Activated naive CD4-positive, alpha-beta T cell treated with anti-CD3 and anti-CD28 coated beads, Interleukin-2, amount 50 U/mL, for 24 hours (primary cell): ENCODE results near the gene ATP5MG.
"Not testable (repeated sequence)": the region's sequence is repeated elsewhere in the genome, so short reads cannot be mapped to it uniquely, and the experiment has no call there.

Experiments used
- H3K27ac Mint-ChIP-seq: one replicate; pipeline ENCODE4 v1.8.0; 2021; ENCODE audit warnings: mild to moderate bottlenecking, mixed read lengths
- H3K27me3 Mint-ChIP-seq: one replicate; pipeline ENCODE4 v1.8.0; 2021; ENCODE audit warnings: mixed read lengths
- H3K36me3 Mint-ChIP-seq: one replicate; pipeline ENCODE4 v1.8.0; 2021; ENCODE audit warnings: mixed read lengths
- H3K4me1 Mint-ChIP-seq: one replicate; pipeline ENCODE4 v1.8.0; 2021; ENCODE audit warnings: mixed read lengths
- H3K4me3 Mint-ChIP-seq: one replicate; pipeline ENCODE4 v1.8.0; 2021; ENCODE audit warnings: mild to moderate bottlenecking, mixed read lengths
- H3K9me3 Mint-ChIP-seq: one replicate; pipeline ENCODE4 v1.8.0; 2021; ENCODE audit warnings: mixed read lengths

ATP5MG gene

GRCh38 chr11:118396097-118396501, 5.3 kb upstream of the ATP5MG start:
- Mint-ChIP-seq H3K4me1 (peaks cover 29% of the 10 kb centered on the region), H3K36me3 (peaks cover 9% of the 10 kb centered on the region), H3K27ac (peak overlapping the region; percentile 75), H3K27me3 (no peaks in the 10 kb centered on the region), H3K4me3 (no peak overlapping the region), H3K9me3 (no peaks in the 10 kb centered on the region)

GRCh38 chr11:118397448-118397847, 4.0 kb upstream of the ATP5MG start:
- H3K4me1 Mint-ChIP-seq = peaks cover 41% of the 10 kb centered on the region
- H3K9me3 Mint-ChIP-seq = no peaks in the 10 kb centered on the region
- no peak overlapping the region for H3K4me3 Mint-ChIP-seq
- H3K36me3 Mint-ChIP-seq = peaks cover 18% of the 10 kb centered on the region
- H3K27ac Mint-ChIP-seq = peak overlapping the region; percentile 65
- H3K27me3 Mint-ChIP-seq = no peaks in the 10 kb centered on the region

- peaks cover 48% of the 10 kb centered on the region for H3K4me1 Mint-ChIP-seq
- H3K4me3 Mint-ChIP-seq = peak overlapping the region; percentile 63
- no peaks in the 10 kb centered on the region for H3K27me3 Mint-ChIP-seq
- H3K36me3 Mint-ChIP-seq = peaks cover 18% of the 10 kb centered on the region
- no peaks in the 10 kb centered on the region for H3K9me3 Mint-ChIP-seq
- H3K27ac Mint-ChIP-seq = peak overlapping the region; percentile 100
These were observed 2.4 kb upstream of the ATP5MG start for GRCh38 chr11:118398791-118399559.

GRCh38 chr11:118401880-118402590, 629 bp downstream of the ATP5MG start:
- H3K4me3 Mint-ChIP-seq = peak overlapping the region; percentile 97

DNA sequence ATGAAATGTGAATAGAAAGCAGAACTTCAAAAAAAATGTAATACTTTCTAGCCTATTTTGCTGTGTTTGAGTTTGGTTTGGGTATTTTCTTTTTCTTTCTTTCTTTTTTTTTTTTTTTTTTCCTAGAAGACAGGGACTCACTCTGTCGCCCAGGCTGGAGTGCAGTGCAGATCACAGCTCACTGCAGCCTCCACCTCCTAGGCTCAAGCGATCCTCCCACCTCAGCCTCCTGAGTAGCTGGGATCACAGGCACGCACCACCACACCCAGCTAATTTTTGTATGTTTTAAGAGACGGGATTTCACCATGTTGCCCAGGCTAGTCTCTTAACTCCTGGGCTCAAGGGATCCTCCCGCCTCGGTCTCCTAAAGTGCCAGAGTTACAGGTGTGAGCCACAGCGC, 1.2 kb downstream of the ATP5MG start:
- peak overlapping the region; percentile 97 for H3K4me3 Mint-ChIP-seq
- peaks cover 16% of the 10 kb centered on the region for H3K36me3 Mint-ChIP-seq
- H3K27me3 Mint-ChIP-seq, H3K9me3 Mint-ChIP-seq: not testable (repeated sequence)
- peak overlapping the region; percentile 100 for H3K27ac Mint-ChIP-seq
- H3K4me1 Mint-ChIP-seq = peaks cover 73% of the 10 kb centered on the region

More at GRCh38 chr11:118401880-118402590, 629 bp downstream of the ATP5MG start:
- Mint-ChIP-seq H3K27ac (peak overlapping the region; percentile 100), H3K4me1 (peaks cover 73% of the 10 kb centered on the region), H3K36me3 (peaks cover 16% of the 10 kb centered on the region), H3K9me3 (no peaks in the 10 kb centered on the region), H3K27me3 (no peaks in the 10 kb centered on the region)

- H3K4me3 Mint-ChIP-seq = no peak overlapping the region
- peak overlapping the region; percentile 63 for H3K27ac Mint-ChIP-seq
- H3K36me3 Mint-ChIP-seq = peaks cover 14% of the 10 kb centered on the region
- no peaks in the 10 kb centered on the region for H3K27me3 Mint-ChIP-seq
- H3K4me1 Mint-ChIP-seq = peaks cover 46% of the 10 kb centered on the region
- H3K9me3 Mint-ChIP-seq = no peaks in the 10 kb centered on the region
These were observed 5.3 kb downstream of the ATP5MG start for GRCh38 chr11:118406599-118407166.

GRCh38 chr11:118410055-118410745, 8.8 kb downstream of the ATP5MG start:
- Mint-ChIP-seq H3K9me3 (no peaks in the 10 kb centered on the region), H3K27ac (peak overlapping the region; percentile 0), H3K27me3 (no peaks in the 10 kb centered on the region), H3K36me3 (peaks cover 6% of the 10 kb centered on the region), H3K4me3 (no peak overlapping the region), H3K4me1 (peaks cover 20% of the 10 kb centered on the region)

- H3K4me3 Mint-ChIP-seq = no peak overlapping the region
- H3K27ac Mint-ChIP-seq = no peak overlapping the region
- H3K36me3 Mint-ChIP-seq = peaks cover 6% of the 10 kb centered on the region
- no peaks in the 10 kb centered on the region for H3K27me3 Mint-ChIP-seq
- H3K9me3 Mint-ChIP-seq = no peaks in the 10 kb centered on the region
- peaks cover 8% of the 10 kb centered on the region for H3K4me1 Mint-ChIP-seq
These were observed 10.1 kb downstream of the ATP5MG start for GRCh38 chr11:118411530-118411929.

- Mint-ChIP-seq H3K27ac (no peak overlapping the region), H3K27me3 (no peaks in the 10 kb centered on the region), H3K4me3 (no peak overlapping the region), H3K9me3 (no peaks in the 10 kb centered on the region), H3K36me3 (peaks cover 6% of the 10 kb centered on the region), H3K4me1 (peaks cover 7% of the 10 kb centered on the region)
These were observed 11.5 kb downstream of the ATP5MG start for GRCh38 chr11:118412921-118413320.

DNA sequence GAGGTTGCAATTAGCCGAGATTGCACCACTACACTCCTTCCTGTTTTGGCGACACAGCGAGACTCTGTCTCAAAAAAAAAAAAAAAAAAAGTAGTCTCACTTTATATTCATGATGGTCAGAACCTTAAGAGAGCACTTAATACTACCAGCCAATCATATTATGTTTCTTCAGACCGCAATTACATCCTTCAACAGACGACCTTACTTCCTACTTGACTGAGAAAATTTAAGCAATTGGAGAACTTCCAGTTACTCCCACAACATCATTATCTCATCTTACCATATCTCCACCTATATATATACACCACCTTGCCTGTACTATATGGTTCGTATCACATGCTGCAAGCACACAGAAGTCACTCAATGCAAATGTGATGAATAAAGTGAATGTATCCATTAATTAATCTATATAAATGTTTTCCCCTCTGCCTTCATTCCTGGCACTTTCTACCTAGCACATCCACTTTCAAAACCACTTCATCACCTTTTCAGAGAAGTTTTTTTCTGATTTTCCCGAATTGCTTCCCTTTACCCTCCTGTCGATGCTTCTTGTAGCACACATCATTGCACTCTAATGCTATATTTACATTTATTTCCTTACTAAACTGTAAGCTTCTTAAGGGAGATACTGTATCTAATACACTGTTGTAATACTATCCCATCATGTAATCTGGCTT, 13.8 kb downstream of the ATP5MG start:
- Mint-ChIP-seq H3K4me1 (no peaks in the 10 kb centered on the region), H3K27ac (no peak overlapping the region), H3K27me3 (no peaks in the 10 kb centered on the region), H3K4me3 (no peak overlapping the region), H3K36me3 (no peaks in the 10 kb centered on the region), H3K9me3 (no peaks in the 10 kb centered on the region)

DNA sequence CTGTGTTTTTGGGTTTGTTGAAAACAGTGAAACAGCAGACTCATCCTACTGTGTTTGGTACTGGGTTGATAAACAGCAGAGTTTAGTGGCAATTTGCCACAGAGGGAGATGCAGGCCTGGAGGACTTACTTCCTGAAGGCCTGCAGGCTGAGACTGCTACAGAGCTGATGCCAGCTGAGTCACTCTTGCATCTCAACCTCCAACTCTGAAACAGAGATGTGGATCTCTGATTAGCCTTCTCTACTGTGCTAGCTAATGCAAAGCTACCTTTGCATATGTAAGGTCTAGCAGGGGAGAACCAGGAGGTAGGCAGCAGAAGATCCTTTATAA, 14.3 kb downstream of the ATP5MG start:
- H3K9me3 Mint-ChIP-seq = no peaks in the 10 kb centered on the region
- no peaks in the 10 kb centered on the region for H3K27me3 Mint-ChIP-seq
- no peaks in the 10 kb centered on the region for H3K36me3 Mint-ChIP-seq
- no peak overlapping the region for H3K4me3 Mint-ChIP-seq
- H3K27ac Mint-ChIP-seq = no peak overlapping the region
- no peaks in the 10 kb centered on the region for H3K4me1 Mint-ChIP-seq

DNA sequence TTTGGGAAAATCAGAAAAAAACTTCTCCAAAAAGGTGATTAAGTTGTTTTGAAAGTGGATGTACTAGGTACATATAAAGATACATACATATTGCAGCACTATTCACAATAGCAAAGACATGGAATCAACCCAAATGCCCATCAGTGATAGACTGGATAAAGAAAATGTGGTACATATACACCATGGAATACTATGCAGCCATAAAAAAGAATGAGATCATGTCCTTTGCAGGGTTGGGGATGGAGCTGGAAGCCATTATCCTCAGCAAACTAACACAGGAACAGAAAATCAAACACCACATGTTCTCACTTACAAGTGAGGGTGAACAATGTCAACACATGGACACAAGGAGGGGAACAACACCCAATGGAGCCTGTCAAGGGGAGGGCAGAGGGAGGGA, 15.5 kb downstream of the ATP5MG start:
- not testable (repeated sequence) for H3K4me3 Mint-ChIP-seq, H3K27me3 Mint-ChIP-seq, H3K9me3 Mint-ChIP-seq, H3K4me1 Mint-ChIP-seq, H3K36me3 Mint-ChIP-seq, H3K27ac Mint-ChIP-seq

DNA sequence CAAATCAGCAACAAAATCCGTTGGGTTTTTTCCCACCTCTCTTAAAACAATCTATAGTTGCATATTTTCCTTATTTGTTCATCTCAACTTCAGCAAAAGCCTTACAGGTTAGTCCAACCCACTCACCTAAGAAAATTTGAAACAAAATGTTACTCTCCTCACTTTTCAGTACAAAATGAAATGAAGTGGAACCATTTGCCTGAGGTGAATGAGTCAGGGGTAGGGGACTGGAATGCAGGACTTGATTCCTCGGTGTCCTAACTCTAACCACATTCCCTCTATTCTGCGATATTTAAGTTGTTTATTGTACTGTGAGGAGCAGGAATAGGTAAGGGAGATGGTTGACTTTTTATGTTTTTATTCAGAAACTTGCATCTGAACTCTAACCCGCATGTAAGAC, 16.4 kb downstream of the ATP5MG start:
- H3K4me3 Mint-ChIP-seq = no peak overlapping the region
- no peaks in the 10 kb centered on the region for H3K4me1 Mint-ChIP-seq
- H3K9me3 Mint-ChIP-seq = no peaks in the 10 kb centered on the region
- H3K36me3 Mint-ChIP-seq = no peaks in the 10 kb centered on the region
- H3K27ac Mint-ChIP-seq = no peak overlapping the region
- H3K27me3 Mint-ChIP-seq = no peaks in the 10 kb centered on the region

- Mint-ChIP-seq H3K4me3 (no peak overlapping the region), H3K9me3 (no peaks in the 10 kb centered on the region), H3K27me3 (no peaks in the 10 kb centered on the region), H3K4me1 (no peaks in the 10 kb centered on the region), H3K36me3 (no peaks in the 10 kb centered on the region), H3K27ac (no peak overlapping the region)
These were observed 17.4 kb downstream of the ATP5MG start for GRCh38 chr11:118418766-118419165.

GRCh38 chr11:118427707-118428106, 26.3 kb downstream of the ATP5MG start:
- no peak overlapping the region for H3K27ac Mint-ChIP-seq
- H3K9me3 Mint-ChIP-seq = no peaks in the 10 kb centered on the region
- no peaks in the 10 kb centered on the region for H3K4me1 Mint-ChIP-seq
- H3K4me3 Mint-ChIP-seq = no peak overlapping the region
- no peaks in the 10 kb centered on the region for H3K36me3 Mint-ChIP-seq
- H3K27me3 Mint-ChIP-seq = no peaks in the 10 kb centered on the region
